Hepatocyte (in vitro differentiated cells): ENCODE data around the gene USP37. TPM values are rescaled to one million over a fixed set of nuclear protein-coding genes. Genes with fewer than 3 reads are reported as not detected.
A peak's percentile ranks its signal among the peaks of the same experiment; 100 is the strongest.

ENCODE experiments used
- DNase-seq: peaks from one replicate; pipeline ENCODE4 v3.0.0-alpha.2; 2016; ENCODE audit warnings: low spot score
- H2AFZ ChIP-seq: fragments of 200-600 bp; sonication (generic); 2 replicates; pipeline ENCODE4 v1.6.0; 2016; ENCODE audit warnings: antibody characterized with exemption, mild to moderate bottlenecking
- H3K27ac ChIP-seq: fragments of 200-600 bp; sonication (generic); 2 replicates; pipeline ENCODE4 v1.5.1; 2016; ENCODE audit warnings: mild to moderate bottlenecking
- H3K27me3 ChIP-seq: fragments of 200-600 bp; sonication (generic); 2 replicates; pipeline ENCODE4 v1.6.1; 2016
- H3K36me3 ChIP-seq: fragments of 200-600 bp; sonication (generic); replicated peaks from 2 replicates; pipeline ENCODE4 v1.5.1; 2016; ENCODE audit warnings: low read depth; ENCODE audit not compliant: insufficient read depth
- H3K4me1 ChIP-seq: fragments of 200-600 bp; sonication (generic); 2 replicates; pipeline ENCODE4 v1.5.1; 2016; ENCODE audit warnings: mild to moderate bottlenecking, moderate library complexity; ENCODE audit not compliant: insufficient read depth
- H3K4me2 ChIP-seq: fragments of 200-600 bp; sonication (generic); 2 replicates; pipeline ENCODE4 v1.6.0; 2016
- H3K4me3 ChIP-seq: fragments of 200-600 bp; sonication (generic); 2 replicates; pipeline ENCODE4 v1.5.1; 2016; ENCODE audit warnings: mild to moderate bottlenecking
- H3K79me2 ChIP-seq: fragments of 200-600 bp; sonication (generic); 2 replicates; pipeline ENCODE4 v1.6.0; 2017; ENCODE audit warnings: mild to moderate bottlenecking
- H3K9me2 ChIP-seq: fragments of 200-600 bp; sonication (generic); replicated peaks from 2 replicates; pipeline ENCODE4 v1.6.0; 2017; ENCODE audit warnings: mild to moderate bottlenecking; ENCODE audit not compliant: insufficient read depth
- H3K9me3 ChIP-seq: fragments of 200-600 bp; sonication (generic); 2 replicates; pipeline ENCODE4 v1.5.1; 2016; ENCODE audit warnings: low read depth, mild to moderate bottlenecking
- H4K20me1 ChIP-seq: fragments of 200-600 bp; sonication (generic); 2 replicates; pipeline ENCODE4 v1.6.0; 2016; ENCODE audit warnings: mild to moderate bottlenecking; ENCODE audit not compliant: insufficient read depth, poor library complexity, severe bottlenecking
- CTCF ChIP-seq: fragments of 200-600 bp; sonication (generic); IDR thresholded peaks from 2 replicates; pipeline ENCODE4 v1.5.1; 2016; ENCODE audit warnings: antibody characterized with exemption, mild to moderate bottlenecking; ENCODE audit not compliant: poor library complexity
- EZH2 ChIP-seq: fragments of 200-600 bp; sonication (generic); IDR thresholded peaks from 2 replicates; pipeline ENCODE4 v1.6.1; 2016; ENCODE audit warnings: antibody characterized with exemption, mild to moderate bottlenecking, borderline replicate concordance
- EZH2phosphoT487 ChIP-seq: fragments of 200-600 bp; sonication (generic); IDR thresholded peaks from one replicate; pipeline ENCODE4 v1.6.1; 2018; ENCODE audit warnings: antibody characterized with exemption, mild to moderate bottlenecking, low read depth, moderate library complexity; ENCODE audit not compliant: unreplicated experiment, severe bottlenecking
- WGBS: methylation state at CpG from one replicate; pipeline ENCODE4 v1.1.6; 2016; ENCODE audit warnings: low lambda C conversion rate; ENCODE audit errors: missing lambda C conversion rate; 5-methylcytosine and 5-hydroxymethylcytosine counted together
- polyA plus RNA-seq: library from polyadenylated mRNA; unstranded; fragments of >200 nt; fragmentation: Nextera tagmentation; extraction: Ambion mirVana; gene quantifications from 2 replicates; pipeline ENCODE4 v1.2.1, GENCODE V29; 2016
- total RNA-seq: library from RNA; depleted of rRNA; stranded (reverse); fragments of >200 nt; gene quantifications from 2 replicates; pipeline ENCODE4 v1.2.3, GENCODE V29; 2014

The USP37 gene
- total and polyA plus RNA-seq, 2 experiments from 2014 or later, result 5.7 to 10.2 TPM

GRCh38 chr2:218452079-218452478, 116.1 kb downstream of the USP37 start:
- H3K79me2 ChIP-seq, result no peaks in the 10 kb centered on the region

DNA sequence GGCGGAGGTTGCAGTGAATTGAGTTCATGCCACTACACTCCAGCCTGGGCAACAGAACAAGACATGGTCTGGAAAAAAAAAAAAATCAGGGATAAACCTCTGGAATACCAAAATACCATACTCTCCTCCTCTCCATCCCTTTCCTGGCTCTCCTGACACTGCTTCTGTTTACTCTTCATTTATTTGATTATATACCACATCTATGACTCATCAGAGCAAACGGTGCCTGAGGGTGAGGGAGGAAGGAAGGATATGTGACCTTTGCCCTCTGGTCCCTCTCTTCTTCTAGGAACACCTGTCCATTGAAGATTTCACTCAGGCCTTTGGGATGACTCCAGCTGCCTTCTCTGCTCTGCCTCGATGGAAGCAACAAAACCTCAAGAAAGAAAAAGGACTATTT, 119.2 kb downstream of the USP37 start:
- DNase-seq, result peak; percentile 46
- Histone ChIP-seq H3K79me2 (no peaks in the 10 kb centered on the region), H4K20me1 (no peaks in the 10 kb centered on the region), H3K27me3 (no peaks in the 10 kb centered on the region), H3K4me3 (no peak overlapping the region), H3K4me1 (peaks cover 23% of the 10 kb centered on the region), H3K36me3 (no peaks in the 10 kb centered on the region), H3K4me2 (no peak overlapping the region), H3K9me2 (no peaks in the 10 kb centered on the region), H3K9me3 (no peaks in the 10 kb centered on the region), H2AFZ (no peak overlapping the region), H3K27ac (peak overlapping the region; percentile 58)
- WGBS, result 51% methylated on average over 3 of the region's 3 CpGs
- TF ChIP-seq EZH2phosphoT487, result no peak

More at GRCh38 chr2:218452079-218452478, 116.1 kb downstream of the USP37 start:
- H4K20me1 ChIP-seq, result no peaks in the 10 kb centered on the region
- H3K27ac ChIP-seq, result no peak overlapping the region
- no peak overlapping the region for H3K4me2 ChIP-seq
- no peak overlapping the region for H3K4me3 ChIP-seq
- H3K9me2 ChIP-seq, result no peaks in the 10 kb centered on the region
- TF ChIP-seq EZH2, result no peak
- TF ChIP-seq CTCF, result no peak
- no peak for TF ChIP-seq EZH2phosphoT487
- H3K4me1 ChIP-seq, result peaks cover 9% of the 10 kb centered on the region
- no peak for DNase-seq
- 68% methylated on average over 1 of the region's 1 CpG for WGBS
- H3K36me3 ChIP-seq, result no peaks in the 10 kb centered on the region
- no peaks in the 10 kb centered on the region for H3K27me3 ChIP-seq
- H3K9me3 ChIP-seq, result no peaks in the 10 kb centered on the region
- no peak overlapping the region for H2AFZ ChIP-seq

DNA sequence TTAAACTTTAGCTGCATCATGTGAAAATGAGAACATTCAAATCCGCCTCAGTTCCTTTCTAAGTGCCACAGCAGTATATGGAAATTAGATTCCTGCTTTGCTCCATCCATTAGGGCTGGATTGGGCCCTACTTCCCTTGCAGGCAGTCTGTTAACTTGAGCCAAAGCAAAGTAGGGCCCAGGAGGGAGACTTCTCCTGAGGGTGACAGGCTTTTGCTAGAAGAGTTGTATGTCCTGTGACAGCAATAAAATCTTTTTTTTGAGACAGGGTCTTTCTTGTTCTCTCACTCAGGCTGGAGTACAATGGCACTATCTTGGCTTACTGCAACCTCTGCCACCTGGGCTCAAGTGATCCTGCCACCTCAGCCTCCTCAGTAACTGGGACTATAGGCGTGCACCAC, 121.1 kb downstream of the USP37 start:
- 100% methylated on average over 2 of the region's 2 CpGs for WGBS
- DNase-seq, result no peak
- H3K4me2 ChIP-seq, result no peak overlapping the region
- H3K9me3 ChIP-seq, result no peaks in the 10 kb centered on the region
- H3K79me2 ChIP-seq, result no peaks in the 10 kb centered on the region
- no peaks in the 10 kb centered on the region for H3K36me3 ChIP-seq
- H3K9me2 ChIP-seq, result no peaks in the 10 kb centered on the region
- TF ChIP-seq CTCF (no peak), EZH2phosphoT487 (no peak)
- H3K4me1 ChIP-seq, result peaks cover 23% of the 10 kb centered on the region
- no peaks in the 10 kb centered on the region for H3K27me3 ChIP-seq
- H3K27ac ChIP-seq, result peak overlapping the region; percentile 58
- H3K4me3 ChIP-seq, result no peak overlapping the region
- no peaks in the 10 kb centered on the region for H4K20me1 ChIP-seq
- no peak overlapping the region for H2AFZ ChIP-seq

GRCh38 chr2:218446547-218446946, 121.6 kb downstream of the USP37 start:
- no peak for DNase-seq
- TF ChIP-seq CTCF, result no peak
- no peak for TF ChIP-seq EZH2
- TF ChIP-seq EZH2phosphoT487, result no peak
- Histone ChIP-seq H3K27me3 (no peaks in the 10 kb centered on the region), H4K20me1 (no peaks in the 10 kb centered on the region), H3K4me1 (peaks cover 23% of the 10 kb centered on the region), H2AFZ (no peak overlapping the region), H3K27ac (peak overlapping the region; percentile 54), H3K9me3 (no peaks in the 10 kb centered on the region), H3K79me2 (no peaks in the 10 kb centered on the region), H3K4me2 (no peak overlapping the region), H3K4me3 (no peak overlapping the region), H3K36me3 (no peaks in the 10 kb centered on the region), H3K9me2 (no peaks in the 10 kb centered on the region)
- 92% methylated on average over 6 of the region's 6 CpGs for WGBS
